ENCODE results near the gene UNC45B. TPM values are rescaled to one million over a fixed set of nuclear protein-coding genes. Genes with fewer than 3 reads are reported as not detected.
"Not testable (repeated sequence)": the region's sequence is repeated elsewhere in the genome, so short reads cannot be mapped to it uniquely, and the experiment has no call there.

UNC45B gene
- total RNA-seq, 4 donors from 2014 or later, result 0.14 TPM; not detected in 3

DNA sequence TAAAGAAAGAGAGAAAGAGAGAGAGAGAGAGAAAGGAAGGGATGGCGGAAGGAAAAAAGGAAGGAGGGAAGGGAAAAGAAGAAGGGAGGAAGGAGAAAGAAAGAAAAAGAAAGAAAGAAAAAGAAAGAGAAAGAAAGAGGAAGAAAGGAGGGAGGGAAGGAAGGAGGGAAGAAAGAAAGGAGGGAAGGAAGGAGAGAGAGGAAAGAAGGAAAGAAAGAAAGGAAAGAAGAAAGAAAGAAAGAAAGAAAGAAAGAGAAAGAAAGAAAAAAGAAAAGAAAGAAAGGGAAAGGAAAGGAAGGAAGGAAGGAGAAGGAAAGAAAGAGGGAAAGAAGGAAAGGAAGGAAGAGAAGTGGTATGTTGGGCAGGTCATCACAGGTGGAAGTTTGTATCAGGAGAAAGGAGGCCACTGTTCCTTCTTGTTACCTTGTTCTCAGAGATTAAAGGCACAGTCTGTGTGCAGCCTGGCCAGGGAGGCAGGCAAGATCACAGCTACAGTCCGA, 27.3 kb downstream of the UNC45B start:
- no peak overlapping the region for H3K4me3 ChIP-seq
- DNase-seq, result no peak
- H3K36me3 ChIP-seq, result no peaks in the 10 kb centered on the region
- H3K27ac ChIP-seq, result no peak overlapping the region
- in situ Hi-C loops (cut with MboI; ENCODE audit: low pct_ligation_motif_present in 1 of 4, low pct_unique_long_range_greater_than_20kb in 1 of 4, low sequenced_read_pairs in 3 of 4) (loop anchor here in 3 of 4 donors (10.0 to 25.0 kb wide), 3 partner anchors 360 to 562 kb away; partner anchors contain the start of genes SLFN12L (in 2 of the 3) and RASL10B (in 1 of the 3)), intact Hi-C loops (cut with DNase I; ENCODE audit: low total_unique reads) (loop anchor here (10.0 kb wide), 1 partner anchor 360 kb away; the partner anchor contains the start of gene SLFN12L)
- no peaks in the 10 kb centered on the region for H3K9me3 ChIP-seq
- no peaks in the 10 kb centered on the region for H3K4me1 ChIP-seq
- WGBS, 2 donors (ENCODE audit: low coverage in 1 of 2), result 79 to 88% methylated on average over 1 to 2 of the region's 2 CpGs
- no peak for TF ChIP-seq POLR2AphosphoS5 (IDR thresholded peaks at IDR 0.05)
- TF ChIP-seq POLR2A (IDR thresholded peaks at IDR 0.05), result no peak
- no peak for TF ChIP-seq EP300 (IDR thresholded peaks at IDR 0.05; ENCODE audit: low read depth)
- TF ChIP-seq, protein P1, sequence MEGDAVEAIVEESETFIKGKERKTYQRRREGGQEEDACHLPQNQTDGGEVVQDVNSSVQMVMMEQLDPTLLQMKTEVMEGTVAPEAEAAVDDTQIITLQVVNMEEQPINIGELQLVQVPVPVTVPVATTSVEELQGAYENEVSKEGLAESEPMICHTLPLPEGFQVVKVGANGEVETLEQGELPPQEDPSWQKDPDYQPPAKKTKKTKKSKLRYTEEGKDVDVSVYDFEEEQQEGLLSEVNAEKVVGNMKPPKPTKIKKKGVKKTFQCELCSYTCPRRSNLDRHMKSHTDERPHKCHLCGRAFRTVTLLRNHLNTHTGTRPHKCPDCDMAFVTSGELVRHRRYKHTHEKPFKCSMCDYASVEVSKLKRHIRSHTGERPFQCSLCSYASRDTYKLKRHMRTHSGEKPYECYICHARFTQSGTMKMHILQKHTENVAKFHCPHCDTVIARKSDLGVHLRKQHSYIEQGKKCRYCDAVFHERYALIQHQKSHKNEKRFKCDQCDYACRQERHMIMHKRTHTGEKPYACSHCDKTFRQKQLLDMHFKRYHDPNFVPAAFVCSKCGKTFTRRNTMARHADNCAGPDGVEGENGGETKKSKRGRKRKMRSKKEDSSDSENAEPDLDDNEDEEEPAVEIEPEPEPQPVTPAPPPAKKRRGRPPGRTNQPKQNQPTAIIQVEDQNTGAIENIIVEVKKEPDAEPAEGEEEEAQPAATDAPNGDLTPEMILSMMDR (IDR thresholded peaks at IDR 0.05), result no peak
- H3K27me3 ChIP-seq, result no peaks in the 10 kb centered on the region

DNA sequence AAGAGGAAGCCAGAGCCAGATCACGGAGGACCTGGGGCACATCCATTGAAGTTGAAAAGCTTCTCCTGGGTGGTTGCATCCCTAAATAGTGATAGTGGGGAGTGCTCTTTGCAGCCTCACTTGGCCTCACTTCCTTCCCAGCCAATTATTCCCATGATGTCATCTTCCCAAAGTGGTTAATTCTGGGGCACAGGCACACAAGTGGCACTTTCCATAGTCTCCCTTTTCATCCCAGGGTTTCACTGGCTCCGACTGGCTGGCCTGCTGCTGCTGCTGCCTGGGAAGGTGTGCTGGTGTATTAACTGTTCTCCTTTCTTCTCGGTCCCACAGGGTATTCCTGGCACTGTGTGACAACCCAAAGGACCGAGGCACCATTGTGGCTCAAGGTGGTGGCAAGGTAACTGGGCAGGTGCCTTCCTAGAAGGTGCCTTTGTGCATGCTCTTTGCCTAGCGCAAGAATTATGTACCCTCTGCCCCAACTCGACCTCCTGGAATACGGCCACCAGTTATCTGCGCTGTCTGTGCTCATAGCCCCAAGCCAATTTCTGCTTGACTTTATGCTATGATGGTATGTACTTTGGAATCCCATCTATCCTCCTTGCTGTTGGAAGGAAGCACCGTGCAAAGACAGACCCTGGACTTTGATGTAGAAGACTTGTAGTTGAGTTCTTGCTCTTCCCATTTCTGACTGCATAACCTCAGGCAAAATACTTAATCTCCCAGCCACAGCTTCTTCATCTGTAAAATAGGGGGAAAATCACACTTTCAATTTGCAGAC, 28.2 kb downstream of the UNC45B start:
- no peak overlapping the region for H3K4me3 ChIP-seq
- WGBS, 2 donors (ENCODE audit: low coverage in 1 of 2), result 74 to 93% methylated on average over 2 to 9 of the region's 9 CpGs
- no peak for DNase-seq
- no peaks in the 10 kb centered on the region for H3K9me3 ChIP-seq
- TF ChIP-seq EP300 (IDR thresholded peaks at IDR 0.05; ENCODE audit: low read depth), result no peak
- TF ChIP-seq, protein P1 (IDR thresholded peaks at IDR 0.05), result no peak
- TF ChIP-seq POLR2AphosphoS5 (IDR thresholded peaks at IDR 0.05), result no peak
- no peak for TF ChIP-seq POLR2A (IDR thresholded peaks at IDR 0.05)
- H3K4me1 ChIP-seq, result no peaks in the 10 kb centered on the region
- H3K27me3 ChIP-seq, result no peaks in the 10 kb centered on the region
- intact Hi-C loops (cut with DNase I; ENCODE audit: low total_unique reads) (loop anchor here (10.0 kb wide), 1 partner anchor 359 kb away; the partner anchor contains the start of gene SLFN12L), in situ Hi-C loops (cut with MboI; ENCODE audit: low pct_ligation_motif_present in 1 of 4, low pct_unique_long_range_greater_than_20kb in 1 of 4, low sequenced_read_pairs in 3 of 4) (loop anchor here in 1 of 4 donors (10.0 kb wide), 1 partner anchor 359 kb away; the partner anchor contains the start of gene SLFN12L)
- H3K36me3 ChIP-seq, result no peaks in the 10 kb centered on the region
- no peak overlapping the region for H3K27ac ChIP-seq

DNA sequence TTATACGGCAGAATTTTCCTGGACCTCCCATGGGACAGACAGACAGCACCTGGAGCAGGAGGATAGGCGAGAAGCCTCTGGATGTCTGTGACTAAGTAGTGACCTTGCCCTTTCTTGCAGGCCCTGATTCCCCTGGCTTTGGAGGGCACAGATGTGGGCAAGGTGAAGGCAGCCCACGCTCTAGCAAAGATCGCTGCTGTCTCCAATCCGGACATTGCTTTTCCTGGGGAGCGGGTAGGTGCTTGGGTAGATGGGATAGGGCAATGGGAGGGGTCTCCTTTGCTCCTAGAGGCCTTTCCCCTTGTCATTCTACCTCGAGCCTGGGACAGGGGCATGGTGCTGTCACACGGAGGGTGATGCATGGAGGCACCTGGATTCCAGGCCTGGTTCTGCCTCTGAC, 29.3 kb downstream of the UNC45B start:
- WGBS, 2 donors (ENCODE audit: low coverage in 1 of 2), result 52 to 84% methylated on average over 2 to 8 of the region's 8 CpGs
- Histone ChIP-seq H3K4me1 (no peaks in the 10 kb centered on the region), H3K36me3 (no peaks in the 10 kb centered on the region), H3K27ac (no peak overlapping the region), H3K27me3 (no peaks in the 10 kb centered on the region), H3K9me3 (no peaks in the 10 kb centered on the region), H3K4me3 (no peak overlapping the region)
- TF ChIP-seq POLR2AphosphoS5 (IDR thresholded peaks at IDR 0.05) (no peak), POLR2A (IDR thresholded peaks at IDR 0.05) (no peak), EP300 (IDR thresholded peaks at IDR 0.05; ENCODE audit: low read depth) (no peak)
- TF ChIP-seq, protein P1 (IDR thresholded peaks at IDR 0.05), result no peak
- in situ Hi-C loops (cut with MboI; ENCODE audit: low pct_ligation_motif_present in 1 of 4, low pct_unique_long_range_greater_than_20kb in 1 of 4, low sequenced_read_pairs in 3 of 4), result loop anchor here in 1 of 4 donors (10.0 kb wide), 1 partner anchor 358 kb away; the partner anchor contains the start of gene SLFN12L
- intact Hi-C loops (cut with DNase I; ENCODE audit: low total_unique reads), result loop anchor here (10.0 kb wide), 1 partner anchor 358 kb away; the partner anchor contains the start of gene SLFN12L
- DNase-seq, result no peak

DNA sequence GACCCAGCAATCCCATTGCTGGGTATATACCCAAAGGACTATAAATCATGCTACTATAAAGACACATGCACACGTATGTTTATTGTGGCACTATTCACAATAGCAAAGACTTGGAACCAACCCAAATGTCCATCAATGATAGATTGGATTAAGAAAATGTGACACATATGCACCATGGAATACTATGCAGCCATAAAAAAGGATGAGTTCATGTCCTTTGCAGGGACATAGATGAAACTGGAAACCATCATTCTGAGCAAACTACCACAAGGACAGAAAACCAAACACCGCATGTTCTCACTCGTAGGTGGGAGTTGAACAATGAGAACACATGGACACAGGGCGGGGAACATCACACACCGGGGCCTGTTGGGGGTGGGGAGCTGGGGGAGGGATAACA, 31.8 kb downstream of the UNC45B start:
- intact Hi-C loops (cut with DNase I; ENCODE audit: low total_unique reads), result loop anchor here (10.0 kb wide), 1 partner anchor 355 kb away; the partner anchor contains the start of gene SLFN12L
- not testable (repeated sequence) for H3K27ac ChIP-seq, H3K36me3 ChIP-seq, H3K9me3 ChIP-seq, H3K4me1 ChIP-seq, H3K4me3 ChIP-seq, DNase-seq, H3K27me3 ChIP-seq
- in situ Hi-C loops (cut with MboI; ENCODE audit: low pct_ligation_motif_present in 1 of 4, low pct_unique_long_range_greater_than_20kb in 1 of 4, low sequenced_read_pairs in 3 of 4), result loop anchor here in 1 of 4 donors (10.0 kb wide), 1 partner anchor 355 kb away; the partner anchor contains the start of gene SLFN12L
- 91% methylated on average over 5 of the region's 5 CpGs; no CpG with 5 or more reads in 1 of the 2 donors for WGBS, 2 donors (ENCODE audit: low coverage in 1 of 2)
